ENCODE measurements around the gene SEC14L3. TPM values are rescaled to one million over a fixed set of nuclear protein-coding genes. Genes with fewer than 3 reads are reported as not detected.

Gene SEC14L3
- total and polyA plus RNA-seq, 2 donors (not counting 3 experiments of a cell fraction or from before 2014, with no cell fraction given), result not detected

GRCh38 chr22:30459181-30460052 lies 12.4 kb downstream of the SEC14L3 start:
- Histone ChIP-seq H2AFZ (ENCODE audit: low read depth, low read length) (no peak overlapping the region), H3K36me3 (ENCODE audit: control insufficient read depth in 2 of 2, extremely low read depth in 1 of 2, insufficient read depth in 2 of 2, low read length in 2 of 2) (no peaks in the 10 kb centered on the region), H3K9me3 (replicated peaks; ENCODE audit: control insufficient read depth, insufficient read depth, low read length) (no peaks in the 10 kb centered on the region), H3K4me2 (ENCODE audit: insufficient read depth, low read length) (no peak overlapping the region), H3K4me1 (ENCODE audit: control insufficient read depth, extremely low read depth, insufficient read depth, low read length) (no peaks in the 10 kb centered on the region), H3K27me3 (ENCODE audit: control insufficient read depth in 2 of 2, insufficient read depth in 2 of 2, low read length in 2 of 2) (peaks cover 0 to 3% of the 10 kb centered on the region in 2 experiments), H3K79me2 (ENCODE audit: control insufficient read depth, insufficient read depth, low read length) (no peaks in the 10 kb centered on the region), H3K27ac (ENCODE audit: insufficient read depth, low read depth, low read length) (no peak overlapping the region), H3K9me1 (replicated peaks; ENCODE audit: control insufficient read depth, extremely low read depth, insufficient read depth, low read length) (no peaks in the 10 kb centered on the region), H3K4me3 (replicated peaks in 1 of 3; ENCODE audit: insufficient read depth in 1 of 3, low read depth in 1 of 3, low read length in 3 of 3) (no peak overlapping the region), H4K20me1 (replicated peaks; ENCODE audit: control insufficient read depth, extremely low read depth, insufficient read depth, low read length) (no peaks in the 10 kb centered on the region), H3K9ac (replicated peaks; ENCODE audit: extremely low read depth, insufficient read depth, low read length) (no peak overlapping the region)
- TF ChIP-seq GATA2 (IDR thresholded peaks at IDR 0.05; ENCODE audit: insufficient read depth, insufficient read length, low read depth, low read length) (no peak), FOS (IDR thresholded peaks at IDR 0.05; ENCODE audit: borderline replicate concordance, insufficient read depth, low read length) (no peak), EZH2 (IDR thresholded peaks at IDR 0.05; ENCODE audit: borderline replicate concordance, low read depth, low read length, severe bottlenecking) (no peak), POLR2AphosphoS5 (IDR thresholded peaks at IDR 0.05; ENCODE audit: insufficient read depth, low read depth, low read length) (no peak), POLR2A (IDR thresholded peaks at IDR 0.05; ENCODE audit: low read depth, low read length) (no peak), MYC (IDR thresholded peaks at IDR 0.05; ENCODE audit: low read depth, low read length) (no peak), JUN (IDR thresholded peaks at IDR 0.05; ENCODE audit: borderline replicate concordance, insufficient read depth, insufficient read length, low read depth) (no peak), MAX (IDR thresholded peaks at IDR 0.05; ENCODE audit: insufficient read depth, insufficient read length) (no peak)
- TF ChIP-seq, protein P1, sequence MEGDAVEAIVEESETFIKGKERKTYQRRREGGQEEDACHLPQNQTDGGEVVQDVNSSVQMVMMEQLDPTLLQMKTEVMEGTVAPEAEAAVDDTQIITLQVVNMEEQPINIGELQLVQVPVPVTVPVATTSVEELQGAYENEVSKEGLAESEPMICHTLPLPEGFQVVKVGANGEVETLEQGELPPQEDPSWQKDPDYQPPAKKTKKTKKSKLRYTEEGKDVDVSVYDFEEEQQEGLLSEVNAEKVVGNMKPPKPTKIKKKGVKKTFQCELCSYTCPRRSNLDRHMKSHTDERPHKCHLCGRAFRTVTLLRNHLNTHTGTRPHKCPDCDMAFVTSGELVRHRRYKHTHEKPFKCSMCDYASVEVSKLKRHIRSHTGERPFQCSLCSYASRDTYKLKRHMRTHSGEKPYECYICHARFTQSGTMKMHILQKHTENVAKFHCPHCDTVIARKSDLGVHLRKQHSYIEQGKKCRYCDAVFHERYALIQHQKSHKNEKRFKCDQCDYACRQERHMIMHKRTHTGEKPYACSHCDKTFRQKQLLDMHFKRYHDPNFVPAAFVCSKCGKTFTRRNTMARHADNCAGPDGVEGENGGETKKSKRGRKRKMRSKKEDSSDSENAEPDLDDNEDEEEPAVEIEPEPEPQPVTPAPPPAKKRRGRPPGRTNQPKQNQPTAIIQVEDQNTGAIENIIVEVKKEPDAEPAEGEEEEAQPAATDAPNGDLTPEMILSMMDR (IDR thresholded peaks at IDR 0.05; ENCODE audit: extremely low read depth in 1 of 2, insufficient read depth in 1 of 2, low read depth in 1 of 2, low read length in 2 of 2), result no peak
- dilution Hi-C loops (cut with MboI; ENCODE audit: extremely low pct_ligation_motif_present, low sequenced_read_pairs), result no loop called here
- CTCF ChIA-PET, result no interaction called here
- POLR2A ChIA-PET, result no interaction called here
- intact Hi-C loops (cut with micrococcal nuclease), result no loop called here
- no peak for DNase-seq (ENCODE audit: low read depth, low spot score)
- no TSS peak for BruUV-seq (replicated peaks)
- no peak for FAIRE-seq
